ENCODE measurements around the gene SLC24A3.

Gene SLC24A3

GRCh38 chr20:19465536-19465935, 253.1 kb downstream of the SLC24A3 start:
- no peak for DNase-seq

- no peak for DNase-seq
Observed at GRCh38 chr20:19466206-19466928, 253.9 kb downstream of the SLC24A3 start.

GRCh38 chr20:19473216-19473921, 260.9 kb downstream of the SLC24A3 start:
- DNase-seq: no peak

GRCh38 chr20:19473922-19474286, 261.5 kb downstream of the SLC24A3 start:
- no peak for DNase-seq

GRCh38 chr20:19478320-19478895, 266.0 kb downstream of the SLC24A3 start:
- DNase-seq: no peak

- no peak for DNase-seq
Observed at GRCh38 chr20:19482726-19483125, 270.3 kb downstream of the SLC24A3 start.

- no peak for DNase-seq
Observed at GRCh38 chr20:19483309-19483708, 270.9 kb downstream of the SLC24A3 start.

- no peak for DNase-seq
Observed at GRCh38 chr20:19486446-19486845, 274.0 kb downstream of the SLC24A3 start.

GRCh38 chr20:19487420-19487819, 275.0 kb downstream of the SLC24A3 start:
- no peak for DNase-seq

GRCh38 chr20:19491241-19491640, 278.8 kb downstream of the SLC24A3 start:
- DNase-seq: no peak

GRCh38 chr20:19492116-19492515, 279.7 kb downstream of the SLC24A3 start:
- no peak for DNase-seq

- DNase-seq: no peak
Observed at GRCh38 chr20:19492687-19493336, 280.4 kb downstream of the SLC24A3 start.

- DNase-seq: no peak
Observed at GRCh38 chr20:19493794-19494495, 281.5 kb downstream of the SLC24A3 start.

GRCh38 chr20:19495905-19496703, 283.7 kb downstream of the SLC24A3 start:
- DNase-seq: no peak

GRCh38 chr20:19497064-19497463, 284.6 kb downstream of the SLC24A3 start:
- no peak for DNase-seq

GRCh38 chr20:19498756-19499155, 286.3 kb downstream of the SLC24A3 start:
- DNase-seq: no peak

- DNase-seq: no peak
Observed at GRCh38 chr20:19501476-19502115, 289.2 kb downstream of the SLC24A3 start.

GRCh38 chr20:19502169-19502568, 289.7 kb downstream of the SLC24A3 start:
- no peak for DNase-seq

GRCh38 chr20:19504251-19504650, 291.8 kb downstream of the SLC24A3 start:
- no peak for DNase-seq

- DNase-seq: no peak
Observed at GRCh38 chr20:19506021-19506420, 293.6 kb downstream of the SLC24A3 start.

GRCh38 chr20:19508449-19508848, 296.0 kb downstream of the SLC24A3 start:
- DNase-seq: no peak

- DNase-seq: no peak
Observed at GRCh38 chr20:19510611-19511010, 298.2 kb downstream of the SLC24A3 start.

Measured in hippocampal formation (tissue), 2 donors.